Measurements from ENCODE around the gene ACTN2.

DNA sequence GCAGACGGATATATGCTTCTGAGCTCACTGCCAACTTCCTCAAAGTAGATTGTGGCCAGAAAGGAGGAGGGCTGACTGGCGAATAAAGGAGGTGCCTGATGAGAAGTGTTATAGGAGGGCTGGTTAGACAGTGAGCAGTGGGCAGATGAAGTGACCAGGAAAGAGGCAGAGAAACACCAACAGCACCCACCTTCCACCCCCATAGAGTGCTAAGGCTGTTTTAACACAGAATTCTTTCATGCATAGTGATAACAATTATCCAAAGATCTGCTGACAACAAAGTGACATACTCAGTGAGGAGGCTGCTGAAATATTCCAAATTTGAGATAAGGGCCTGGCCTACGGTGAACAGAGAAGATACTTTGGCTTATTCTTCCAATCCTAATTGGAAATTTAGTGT lies 87.6 kb downstream of the ACTN2 start:
- TF ChIP-seq, protein P1, sequence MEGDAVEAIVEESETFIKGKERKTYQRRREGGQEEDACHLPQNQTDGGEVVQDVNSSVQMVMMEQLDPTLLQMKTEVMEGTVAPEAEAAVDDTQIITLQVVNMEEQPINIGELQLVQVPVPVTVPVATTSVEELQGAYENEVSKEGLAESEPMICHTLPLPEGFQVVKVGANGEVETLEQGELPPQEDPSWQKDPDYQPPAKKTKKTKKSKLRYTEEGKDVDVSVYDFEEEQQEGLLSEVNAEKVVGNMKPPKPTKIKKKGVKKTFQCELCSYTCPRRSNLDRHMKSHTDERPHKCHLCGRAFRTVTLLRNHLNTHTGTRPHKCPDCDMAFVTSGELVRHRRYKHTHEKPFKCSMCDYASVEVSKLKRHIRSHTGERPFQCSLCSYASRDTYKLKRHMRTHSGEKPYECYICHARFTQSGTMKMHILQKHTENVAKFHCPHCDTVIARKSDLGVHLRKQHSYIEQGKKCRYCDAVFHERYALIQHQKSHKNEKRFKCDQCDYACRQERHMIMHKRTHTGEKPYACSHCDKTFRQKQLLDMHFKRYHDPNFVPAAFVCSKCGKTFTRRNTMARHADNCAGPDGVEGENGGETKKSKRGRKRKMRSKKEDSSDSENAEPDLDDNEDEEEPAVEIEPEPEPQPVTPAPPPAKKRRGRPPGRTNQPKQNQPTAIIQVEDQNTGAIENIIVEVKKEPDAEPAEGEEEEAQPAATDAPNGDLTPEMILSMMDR (IDR thresholded peaks at IDR 0.05) = no peak
- TF ChIP-seq POLR2A (IDR thresholded peaks at IDR 0.05) (no peak), EP300 (IDR thresholded peaks at IDR 0.05) (no peak), POLR2AphosphoS5 (IDR thresholded peaks at IDR 0.05) (no peak)
